ENCODE data around the gene CCT6B. TPM values are rescaled to one million over a fixed set of nuclear protein-coding genes. Genes with fewer than 3 reads are reported as not detected.
A peak's percentile ranks its signal among the peaks of the same experiment; 100 is the strongest.

Gene CCT6B
- total and polyA plus RNA-seq, 2 of the 13 experiments (the other 11 are each of a cell fraction or from before 2014, with no cell fraction given): 0.41 to 1.4 TPM

GRCh38 chr17:34980681-34981537, 19.6 kb upstream of the CCT6B start (continued):
- TF ChIP-seq ZBTB4 (CRISPR knock-in tag; IDR thresholded peaks at IDR 0.05; ENCODE audit: borderline replicate concordance) (no peak), ZBTB3 (CRISPR knock-in tag; IDR thresholded peaks at IDR 0.05; ENCODE audit: borderline replicate concordance, low read depth) (no peak), GATAD2A (CRISPR knock-in tag; IDR thresholded peaks at IDR 0.05) (peak; percentile 48; the same call in 1 of the 2 replicates), GRHL1 (CRISPR knock-in tag; conservative IDR thresholded peaks at IDR 0.05) (no peak), ZNF7 (CRISPR knock-in tag; IDR thresholded peaks at IDR 0.05) (no peak), HMG20A (CRISPR knock-in tag; IDR thresholded peaks at IDR 0.05; ENCODE audit: borderline replicate concordance) (no peak), ZNF737 (CRISPR knock-in tag; IDR thresholded peaks at IDR 0.05; ENCODE audit: borderline replicate concordance) (no peak), ZNF460 (CRISPR knock-in tag; IDR thresholded peaks at IDR 0.05; ENCODE audit: borderline replicate concordance) (no peak), TBX3 (IDR thresholded peaks at IDR 0.05; ENCODE audit: borderline replicate concordance) (no peak), ZNF777 (CRISPR knock-in tag; IDR thresholded peaks at IDR 0.05) (peak; percentile 47; the same call in 1 of the 2 replicates), CENPX (CRISPR knock-in tag; IDR thresholded peaks at IDR 0.05) (no peak), CREBL2 (CRISPR knock-in tag; IDR thresholded peaks at IDR 0.05; ENCODE audit: borderline replicate concordance) (no peak), PLSCR1 (CRISPR knock-in tag; IDR thresholded peaks at IDR 0.05; ENCODE audit: borderline replicate concordance) (peak; percentile 57; the same call in 1 of the 2 replicates), ZNF776 (CRISPR knock-in tag; IDR thresholded peaks at IDR 0.05) (no peak), ZBTB43 (CRISPR knock-in tag; conservative IDR thresholded peaks at IDR 0.05) (no peak), CEBPG (CRISPR knock-in tag; IDR thresholded peaks at IDR 0.05) (0 out of 2 replicates have a peak, but pooled peaks have one; percentile 7), ISL2 (CRISPR knock-in tag; IDR thresholded peaks at IDR 0.05) (no peak), ZNF253 (CRISPR knock-in tag; IDR thresholded peaks at IDR 0.05; ENCODE audit: borderline replicate concordance) (no peak), ZKSCAN8 (CRISPR knock-in tag; IDR thresholded peaks at IDR 0.05; ENCODE audit: borderline replicate concordance) (no peak), MTF2 (CRISPR knock-in tag; IDR thresholded peaks at IDR 0.05; ENCODE audit: borderline replicate concordance) (no peak), ZNF713 (CRISPR knock-in tag; IDR thresholded peaks at IDR 0.05) (no peak)
